GM23248 (cell line): Measurements from ENCODE around the gene GPR31.
"Not testable (repeated sequence)": the region's sequence is repeated elsewhere in the genome, so short reads cannot be mapped to it uniquely, and the experiment has no call there.

Experiments
- EZH2 ChIP-seq: fragments of 200-600 bp; sonication (generic); IDR thresholded peaks from 2 replicates; pipeline ENCODE4 v1.6.1; 2018; ENCODE audit warnings: antibody characterized with exemption, mild to moderate bottlenecking; ENCODE audit not compliant: insufficient read depth, poor library complexity, severe bottlenecking
- EZH2phosphoT487 ChIP-seq: fragments of 200-600 bp; sonication (generic); IDR thresholded peaks from 2 replicates; pipeline ENCODE4 v1.6.1; 2018; ENCODE audit warnings: antibody characterized with exemption, moderate library complexity, mild to moderate bottlenecking, low read depth; ENCODE audit not compliant: insufficient read depth

DNA sequence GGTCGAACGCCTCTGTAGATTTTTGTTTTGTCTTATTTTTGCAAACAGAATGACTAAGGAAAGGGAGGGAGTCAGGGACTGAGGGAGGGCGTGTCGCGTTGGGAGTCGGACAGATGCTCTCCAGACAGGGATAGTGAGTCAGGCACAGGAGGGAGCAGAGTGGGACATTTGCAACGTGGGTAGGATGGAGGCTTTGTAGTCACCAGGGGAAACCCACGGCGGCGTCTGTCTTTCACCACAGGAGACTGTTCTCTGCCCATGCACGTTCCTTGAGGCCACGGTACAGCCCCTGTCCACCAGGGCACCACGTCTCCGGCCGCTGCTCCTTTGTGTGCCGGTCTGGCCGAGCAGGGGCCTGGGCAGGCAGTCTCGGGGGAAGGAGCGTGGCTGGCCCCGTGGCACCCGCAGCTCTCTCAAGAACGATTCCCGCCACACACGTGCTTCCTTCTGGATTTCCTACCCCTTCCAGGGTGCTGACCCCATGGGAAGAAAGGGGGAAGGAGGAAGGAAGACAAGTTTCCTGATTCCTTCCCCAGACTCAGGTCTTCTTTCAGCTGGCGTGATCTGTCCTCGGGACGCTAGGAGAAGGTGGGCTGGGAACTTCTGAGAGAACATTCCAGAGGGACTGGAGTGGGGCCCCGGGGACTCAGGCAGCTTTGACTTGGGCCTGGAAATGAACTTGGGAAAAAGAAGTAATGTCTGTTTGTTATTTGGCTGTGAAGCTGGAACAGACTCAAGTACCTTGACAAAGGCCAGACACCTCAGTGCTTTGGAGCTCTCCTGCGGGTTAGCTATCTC, 45.7 kb upstream of the GPR31 start:
- TF ChIP-seq EZH2, EZH2phosphoT487: not testable (repeated sequence)
